ENCODE results near the gene KIF2C. TPM values are rescaled to one million over a fixed set of nuclear protein-coding genes. Genes with fewer than 3 reads are reported as not detected.
"Not testable (repeated sequence)": the region's sequence is repeated elsewhere in the genome, so short reads cannot be mapped to it uniquely, and the experiment has no call there.

The KIF2C gene
- total RNA-seq, 1 donor from 2014 or later = 1.2 TPM

DNA sequence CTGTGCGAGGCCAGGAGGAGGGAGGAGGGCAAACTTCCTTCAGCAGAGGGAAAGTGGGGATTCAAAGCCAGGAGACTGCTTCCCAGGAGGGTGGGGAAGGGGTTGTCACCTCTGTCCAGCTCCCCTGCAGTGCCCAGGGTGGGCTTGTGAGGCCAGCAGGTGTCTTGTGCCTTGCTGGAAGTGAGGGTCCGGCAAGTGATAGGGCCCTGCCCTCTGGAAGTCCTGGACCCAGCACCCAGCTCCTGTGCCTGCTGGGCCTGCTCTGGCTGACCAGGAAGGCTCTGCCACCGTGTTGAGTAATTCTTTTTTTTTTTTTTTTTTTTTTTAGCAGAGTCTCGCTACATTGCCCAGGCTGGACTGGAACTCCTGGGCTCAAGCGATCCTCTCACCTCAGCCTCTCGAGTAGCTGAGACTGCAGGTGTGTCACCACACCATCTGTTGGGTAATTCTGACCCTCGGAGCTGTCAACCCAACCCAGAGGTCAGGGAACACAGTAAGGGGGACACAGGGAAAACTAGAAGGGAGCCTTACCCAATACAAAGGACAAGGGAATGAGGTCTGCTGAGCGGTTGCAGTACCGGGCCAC, 47.3 kb downstream of the KIF2C start:
- ATAC-seq = peak; percentile 7
- intact Hi-C loops (cut with DNase I) = loop anchor here (10.0 kb wide), 2 partner anchors 48 to 72 kb away; no protein-coding TSS in a partner anchor
- peak; percentile 50 for DNase-seq (ENCODE audit: low spot score)

DNA sequence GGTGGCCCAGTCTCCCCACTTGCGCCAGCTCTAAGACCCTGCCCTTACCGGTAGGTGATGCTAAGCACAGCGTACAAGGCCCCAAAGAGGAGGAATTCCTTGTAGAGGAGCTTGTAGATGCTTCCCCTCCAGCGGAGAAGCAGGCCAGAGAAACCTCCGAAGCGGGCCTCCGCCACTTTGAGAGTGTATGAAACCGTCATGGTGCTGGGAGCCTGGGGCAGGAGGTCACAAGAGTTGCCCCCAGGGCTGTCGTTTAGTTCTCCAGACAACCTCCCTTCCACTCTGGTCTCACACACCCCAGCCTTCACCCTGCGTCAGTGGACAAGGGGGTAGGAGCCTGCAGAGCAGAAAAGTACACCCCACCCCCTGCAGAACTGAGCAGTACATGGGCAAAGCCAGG, 47.9 kb downstream of the KIF2C start:
- DNase-seq (ENCODE audit: low spot score) (peak; percentile 53), ATAC-seq (no peak)
- intact Hi-C loops (cut with DNase I) = loop anchor here (10.0 kb wide), 2 partner anchors 47 to 73 kb away; no protein-coding TSS in a partner anchor

- DNase-seq (ENCODE audit: low spot score) (peak; percentile 49), ATAC-seq (no peak)
- intact Hi-C loops (cut with DNase I) = loop anchor here (10.0 kb wide), 2 partner anchors 47 to 73 kb away; no protein-coding TSS in a partner anchor
Observed at GRCh38 chr1:44788120-44788860, 48.7 kb downstream of the KIF2C start, which contains the start of gene BEST4. TSS of gene BEST4 (minus strand) at chr1:44788170. CDS start at chr1:44787705, 465 bp downstream.

GRCh38 chr1:44790968-44791801, 51.5 kb downstream of the KIF2C start:
- ATAC-seq = no peak
- intact Hi-C loops (cut with DNase I) = no loop called here
- DNase-seq (ENCODE audit: low spot score) = peak; percentile 50

GRCh38 chr1:44792736-44793502, 53.3 kb downstream of the KIF2C start:
- intact Hi-C loops (cut with DNase I) = no loop called here
- DNase-seq (ENCODE audit: low spot score) (peak; percentile 52), ATAC-seq (peak; percentile 11)

GRCh38 chr1:44797886-44798285, 58.2 kb downstream of the KIF2C start:
- intact Hi-C loops (cut with DNase I) = not testable (repeated sequence)
- DNase-seq (ENCODE audit: low spot score) = peak; percentile 50

GRCh38 chr1:44798481-44799365, 59.1 kb downstream of the KIF2C start:
- no peak for ATAC-seq
- peak; percentile 58 for DNase-seq (ENCODE audit: low spot score)
- intact Hi-C loops (cut with DNase I) = no loop called here

More at GRCh38 chr1:44797886-44798285, 58.2 kb downstream of the KIF2C start:
- ATAC-seq = not testable (repeated sequence)

DNA sequence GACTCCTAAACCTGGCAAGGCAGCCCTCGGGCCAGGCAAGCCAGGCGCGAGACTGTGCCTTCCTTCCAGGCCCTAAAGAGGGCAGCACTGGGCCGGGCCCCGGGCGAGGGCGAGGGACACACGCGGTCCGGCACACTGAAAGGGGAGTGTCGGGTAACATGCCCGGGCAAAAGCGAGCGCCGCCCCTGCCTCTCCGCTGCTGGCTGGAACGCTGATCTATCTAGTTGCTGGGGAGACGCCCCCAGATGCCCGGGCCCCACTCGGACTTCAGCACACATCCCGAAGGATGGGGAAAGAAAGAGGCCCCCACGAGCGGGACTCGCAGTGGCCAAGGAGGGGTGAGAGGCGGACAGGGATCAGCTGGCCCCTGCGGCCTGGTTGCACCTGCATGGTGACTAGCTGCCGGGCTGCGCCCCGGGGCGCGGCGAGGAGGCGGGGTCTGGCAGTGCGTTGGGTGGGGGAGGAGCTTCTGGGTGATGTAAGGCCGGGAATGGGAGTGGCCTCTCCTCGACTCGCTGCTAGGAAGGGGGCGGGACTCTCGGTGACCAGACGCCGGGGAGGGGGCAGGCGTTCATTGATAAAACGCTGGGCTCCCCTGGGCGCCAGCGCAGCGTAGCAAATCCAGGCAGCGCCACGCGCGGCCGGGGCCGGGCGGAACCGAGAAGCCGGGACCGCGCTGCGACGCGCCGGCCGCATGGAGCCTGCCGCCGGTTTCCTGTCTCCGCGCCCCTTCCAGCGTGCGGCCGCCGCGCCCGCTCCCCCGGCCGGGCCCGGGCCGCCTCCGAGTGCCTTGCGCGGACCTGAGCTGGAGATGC, 60.3 kb downstream of the KIF2C start, which contains the start of gene PLK3:
Gene PLK3 (plus strand): TSS at position 608 of the 815 bp plus-strand sequence. CDS start 87 bp downstream, at position 695.
- ATAC-seq = peak; percentile 97

GRCh38 chr1:44801491-44802305, 62.1 kb downstream of the KIF2C start:
- DNase-seq (ENCODE audit: low spot score) (peak; percentile 31), ATAC-seq (no peak)
- intact Hi-C loops (cut with DNase I) = no loop called here

More for the DNA sequence above, 60.3 kb downstream of the KIF2C start, which contains the start of gene PLK3:
- intact Hi-C loops (cut with DNase I) = no loop called here
- peak; percentile 99 for DNase-seq (ENCODE audit: low spot score)

DNA sequence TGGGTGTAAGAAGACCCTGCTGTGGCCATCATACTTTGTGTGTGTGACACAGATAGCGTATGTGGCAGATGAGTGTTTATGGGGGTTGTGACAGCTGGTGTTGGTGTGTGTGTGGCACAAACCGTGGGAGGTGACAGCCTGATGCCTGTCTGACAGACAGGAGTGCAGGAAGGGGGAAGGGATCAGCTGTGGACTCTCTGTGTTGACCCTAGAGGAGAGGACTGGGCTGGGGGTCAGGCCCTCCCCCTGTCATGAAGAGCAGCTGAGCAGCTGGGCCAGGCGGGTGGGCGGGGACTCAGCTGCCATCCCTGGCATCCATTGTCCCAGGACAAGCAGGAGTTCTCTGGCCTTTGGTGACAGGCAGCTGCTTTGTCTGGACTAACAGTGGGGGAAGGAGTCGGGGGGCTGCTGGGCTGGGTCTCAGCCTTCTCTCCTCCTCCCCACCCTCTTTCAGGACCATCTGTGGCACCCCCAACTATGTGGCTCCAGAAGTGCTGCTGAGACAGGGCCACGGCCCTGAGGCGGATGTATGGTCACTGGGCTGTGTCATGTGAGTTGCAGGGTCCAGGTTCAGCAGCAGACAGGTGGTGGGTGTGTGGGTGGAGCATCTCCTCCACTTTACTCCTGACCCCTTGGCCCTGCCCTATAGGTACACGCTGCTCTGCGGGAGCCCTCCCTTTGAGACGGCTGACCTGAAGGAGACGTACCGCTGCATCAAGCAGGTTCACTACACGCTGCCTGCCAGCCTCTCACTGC, 62.8 kb downstream of the KIF2C start:
- intact Hi-C loops (cut with DNase I) = no loop called here
- DNase-seq (ENCODE audit: low spot score) (peak; percentile 59), ATAC-seq (no peak)

DNA sequence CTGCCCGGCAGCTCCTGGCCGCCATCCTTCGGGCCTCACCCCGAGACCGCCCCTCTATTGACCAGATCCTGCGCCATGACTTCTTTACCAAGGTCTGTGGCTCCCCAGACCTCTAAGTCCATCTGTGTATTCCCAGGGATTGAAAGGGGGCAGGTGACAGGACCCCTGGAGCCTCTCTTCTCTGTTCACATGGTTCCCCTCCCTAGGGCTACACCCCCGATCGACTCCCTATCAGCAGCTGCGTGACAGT, 63.4 kb downstream of the KIF2C start:
- intact Hi-C loops (cut with DNase I) = no loop called here
- ATAC-seq = no peak

DNA sequence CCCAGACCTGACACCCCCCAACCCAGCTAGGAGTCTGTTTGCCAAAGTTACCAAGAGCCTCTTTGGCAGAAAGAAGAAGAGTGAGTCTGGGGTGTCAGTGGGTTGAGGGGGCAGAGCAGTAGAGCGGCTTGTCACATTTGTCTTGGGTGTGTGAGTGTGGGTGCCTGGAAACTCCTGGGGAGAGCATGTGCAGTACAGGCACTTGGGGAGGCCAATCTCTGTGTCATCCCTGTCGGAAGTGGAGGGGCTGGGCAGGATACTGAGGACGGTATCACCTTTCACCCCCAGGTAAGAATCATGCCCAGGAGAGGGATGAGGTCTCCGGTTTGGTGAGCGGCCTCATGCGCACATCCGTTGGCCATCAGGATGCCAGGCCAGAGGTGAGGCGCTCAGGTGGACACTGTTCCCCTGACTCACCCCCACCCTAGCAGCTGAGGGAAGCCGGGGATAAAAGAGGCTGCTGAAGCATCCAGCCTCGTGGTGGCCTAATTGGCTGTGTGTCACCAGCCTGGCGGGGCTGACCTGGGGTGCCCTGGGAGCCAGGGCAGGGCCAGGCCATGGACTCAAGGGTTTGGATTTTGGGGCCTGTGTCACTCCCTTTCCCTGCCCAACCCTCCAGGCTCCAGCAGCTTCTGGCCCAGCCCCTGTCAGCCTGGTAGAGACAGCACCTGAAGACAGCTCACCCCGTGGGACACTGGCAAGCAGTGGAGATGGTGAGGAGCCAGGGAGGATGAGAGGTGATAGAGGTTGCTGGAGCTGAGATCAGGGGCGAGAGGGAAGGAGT, 63.9 kb downstream of the KIF2C start:
- peak; percentile 48 for DNase-seq (ENCODE audit: low spot score)
- intact Hi-C loops (cut with DNase I) = no loop called here
- ATAC-seq = no peak

More for the DNA sequence above, 63.4 kb downstream of the KIF2C start:
- no peak for DNase-seq (ENCODE audit: low spot score)

DNA sequence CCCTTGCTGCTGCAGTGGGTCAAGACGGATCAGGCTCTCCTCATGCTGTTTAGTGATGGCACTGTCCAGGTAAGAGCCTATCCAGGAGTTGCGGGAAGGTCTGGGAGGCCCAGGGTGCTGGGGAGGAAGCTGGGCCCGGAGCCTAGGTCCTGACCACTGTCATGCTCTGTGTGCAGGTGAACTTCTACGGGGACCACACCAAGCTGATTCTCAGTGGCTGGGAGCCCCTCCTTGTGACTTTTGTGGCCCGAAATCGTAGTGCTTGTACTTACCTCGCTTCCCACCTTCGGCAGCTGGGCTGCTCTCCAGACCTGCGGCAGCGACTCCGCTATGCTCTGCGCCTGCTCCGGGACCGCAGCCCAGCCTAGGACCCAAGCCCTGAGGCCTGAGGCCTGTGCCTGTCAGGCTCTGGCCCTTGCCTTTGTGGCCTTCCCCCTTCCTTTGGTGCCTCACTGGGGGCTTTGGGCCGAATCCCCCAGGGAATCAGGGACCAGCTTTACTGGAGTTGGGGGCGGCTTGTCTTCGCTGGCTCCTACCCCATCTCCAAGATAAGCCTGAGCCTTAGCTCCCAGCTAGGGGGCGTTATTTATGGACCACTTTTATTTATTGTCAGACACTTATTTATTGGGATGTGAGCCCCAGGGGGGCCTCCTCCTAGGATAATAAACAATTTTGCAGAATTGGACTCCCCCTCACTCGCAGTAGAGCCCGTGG, 65.8 kb downstream of the KIF2C start:
- no peak for ATAC-seq
- DNase-seq (ENCODE audit: low spot score) = peak; percentile 58
- intact Hi-C loops (cut with DNase I) = no loop called here

- intact Hi-C loops (cut with DNase I) = no loop called here
- DNase-seq (ENCODE audit: low spot score) (peak; percentile 71), ATAC-seq (no peak)
Observed at GRCh38 chr1:44806025-44806703, 66.5 kb downstream of the KIF2C start.

Data from sciatic nerve (tissue), 2 donors.